Caco-2 (cell line): ENCODE data around the gene THAP6. TPM values are rescaled to one million over a fixed set of nuclear protein-coding genes. Genes with fewer than 3 reads are reported as not detected.
"Not testable (repeated sequence)": the region's sequence is repeated elsewhere in the genome, so short reads cannot be mapped to it uniquely, and the experiment has no call there.

ENCODE experiments used
- BruUV-seq: library from RNA; stranded (reverse); fragments of 400-500 nt; replicated peaks from 2 replicates; lab custom pipeline; 2021; lab: Mats Ljungman, UMichigan
- CTCF ChIA-PET: fragments of 300-600 bp; sonication (Branson Sonifier 250); formaldehyde crosslinking; loops from one replicate; lab custom pipeline; 2022; ENCODE audit warnings: antibody characterized with exemption; lab: Charles Lee
- POLR2A ChIA-PET: fragments of 300-600 bp; sonication (Branson Sonifier 250); formaldehyde crosslinking; loops from one replicate; lab custom pipeline; 2022; ENCODE audit warnings: antibody characterized with exemption; lab: Charles Lee
- DNase-seq, 2 experiments: peaks; one replicate each; pipeline versions ENCODE4 v3.0.0 to v3.0.0-alpha.2; 2020 to 2022
- H3K27me3 ChIP-seq: replicated peaks from 2 replicates; pipeline ENCODE4 v1.6.0; 2011; ENCODE audit warnings: low read length; ENCODE audit not compliant: control insufficient read depth, insufficient read depth
- H3K36me3 ChIP-seq: 2 replicates; pipeline ENCODE4 v1.5.1; 2011; ENCODE audit warnings: low read length; ENCODE audit not compliant: control insufficient read depth, insufficient read depth
- H3K4me1 ChIP-seq: fragments of 250-450 bp; sonication (Bioruptor Pico); 2 replicates; pipeline ENCODE4 v1.5.1; 2020; ENCODE audit warnings: mild to moderate bottlenecking
- H3K4me3 ChIP-seq: 2 replicates; pipeline ENCODE4 v1.5.1; 2011; ENCODE audit warnings: low read depth, mild to moderate bottlenecking, control low read depth, low read length
- H3K9me3 ChIP-seq: fragments of 250-450 bp; sonication (Bioruptor Pico); 2 replicates; pipeline ENCODE4 v1.5.1; 2020; ENCODE audit warnings: mild to moderate bottlenecking, moderate library complexity
- H3K27ac Mint-ChIP-seq: one replicate; pipeline ENCODE4 v1.8.0; 2022; ENCODE audit warnings: mixed read lengths; ENCODE audit not compliant: unreplicated experiment
- H3K27me3 Mint-ChIP-seq: one replicate; pipeline ENCODE4 v1.8.0; 2022; ENCODE audit warnings: mixed read lengths; ENCODE audit not compliant: insufficient read depth, unreplicated experiment
- H3K36me3 Mint-ChIP-seq: one replicate; pipeline ENCODE4 v1.8.0; 2022; ENCODE audit warnings: mild to moderate bottlenecking, mixed read lengths; ENCODE audit not compliant: insufficient read depth, unreplicated experiment
- H3K4me1 Mint-ChIP-seq: one replicate; pipeline ENCODE4 v1.8.0; 2022; ENCODE audit warnings: low read depth, mixed read lengths; ENCODE audit not compliant: unreplicated experiment
- H3K4me3 Mint-ChIP-seq: one replicate; pipeline ENCODE4 v1.8.0; 2022; ENCODE audit warnings: mild to moderate bottlenecking, moderate library complexity, mixed read lengths; ENCODE audit not compliant: unreplicated experiment
- H3K9me3 Mint-ChIP-seq: one replicate; pipeline ENCODE4 v1.8.0; 2022; ENCODE audit warnings: mixed read lengths; ENCODE audit not compliant: unreplicated experiment
- CTCF ChIP-seq, 2 experiments: fragments of 200-600 bp in 1 of 2; IDR thresholded peaks; 1 replicate in 1 of 2; 2 replicates in 1 of 2; pipeline versions ENCODE4 v1.5.1 to v1.8.0; 2011 to 2022; ENCODE audit warnings: antibody characterized with exemption in 1 of 2, control low read depth in 1 of 2, inconsistent platforms in 1 of 2, low read depth in 1 of 2, low read length in 1 of 2, mild to moderate bottlenecking in 1 of 2, moderate library complexity in 1 of 2; ENCODE audit not compliant: insufficient read depth in 1 of 2, severe bottlenecking in 1 of 2, unreplicated experiment in 1 of 2
- intact Hi-C: fragments of 100-400 bp; cut with micrococcal nuclease; formaldehyde crosslinking; loops from one replicate; pipeline ENCODE4 v1.10.0; 2022; ENCODE audit not compliant: unreplicated experiment
- total RNA-seq: library from RNA; stranded (reverse); gene quantifications from 2 replicates; pipeline ENCODE4 v1.2.3, GENCODE V29; 2022

The THAP6 gene
- total RNA-seq, 1 experiment from 2014 or later: 11.8 TPM

- H3K27ac Mint-ChIP-seq: no peak overlapping the region
- no peaks in the 10 kb centered on the region for H3K9me3 ChIP-seq
Measured at GRCh38 chr4:75542824-75543223, 28.6 kb downstream of the THAP6 start.

GRCh38 chr4:75544220-75544619 is 29.9 kb downstream of the THAP6 start:
- not testable (repeated sequence) for H3K4me1 ChIP-seq

More at GRCh38 chr4:75542824-75543223, 28.6 kb downstream of the THAP6 start:
- no peaks in the 10 kb centered on the region for H3K27me3 Mint-ChIP-seq
- DNase-seq: no peak
- H3K4me3 ChIP-seq: no peak overlapping the region
- CTCF ChIA-PET: no interaction called here
- TF ChIP-seq CTCF (IDR thresholded peaks at IDR 0.05; ENCODE audit: insufficient read depth in 1 of 2, low read depth in 1 of 2, low read length in 1 of 2, severe bottlenecking in 1 of 2, unreplicated experiment in 1 of 2): no peak
- POLR2A ChIA-PET: no interaction called here
- H3K27me3 ChIP-seq: no peaks in the 10 kb centered on the region
- H3K36me3 Mint-ChIP-seq: no peaks in the 10 kb centered on the region
- no TSS peak for BruUV-seq
- no peaks in the 10 kb centered on the region for H3K36me3 ChIP-seq
- H3K9me3 Mint-ChIP-seq: no peaks in the 10 kb centered on the region
- H3K4me3 Mint-ChIP-seq: no peak overlapping the region
- intact Hi-C loops: no loop called here
- H3K4me1 Mint-ChIP-seq: peaks cover 5% of the 10 kb centered on the region
- no peaks in the 10 kb centered on the region for H3K4me1 ChIP-seq

GRCh38 chr4:75544870-75545269 is 30.6 kb downstream of the THAP6 start:
- no peak overlapping the region for H3K27ac Mint-ChIP-seq

More at GRCh38 chr4:75544220-75544619, 29.9 kb downstream of the THAP6 start:
- H3K36me3 Mint-ChIP-seq, POLR2A ChIA-PET, H3K9me3 Mint-ChIP-seq, H3K27me3 ChIP-seq, H3K27ac Mint-ChIP-seq, H3K4me3 Mint-ChIP-seq, H3K4me3 ChIP-seq, BruUV-seq, CTCF ChIA-PET, H3K27me3 Mint-ChIP-seq, H3K36me3 ChIP-seq, intact Hi-C loops, DNase-seq, H3K9me3 ChIP-seq, H3K4me1 Mint-ChIP-seq: not testable (repeated sequence)

More at GRCh38 chr4:75544870-75545269, 30.6 kb downstream of the THAP6 start:
- ChIA-PET CTCF (no interaction called here), POLR2A (no interaction called here)
- H3K9me3 Mint-ChIP-seq: no peaks in the 10 kb centered on the region
- no peak overlapping the region for H3K4me3 Mint-ChIP-seq
- H3K27me3 Mint-ChIP-seq: no peaks in the 10 kb centered on the region
- no peak for TF ChIP-seq CTCF (IDR thresholded peaks at IDR 0.05; ENCODE audit: insufficient read depth in 1 of 2, low read depth in 1 of 2, low read length in 1 of 2, severe bottlenecking in 1 of 2, unreplicated experiment in 1 of 2)
- no peaks in the 10 kb centered on the region for H3K4me1 ChIP-seq
- H3K9me3 ChIP-seq: no peaks in the 10 kb centered on the region
- H3K4me1 Mint-ChIP-seq: peaks cover 5% of the 10 kb centered on the region
- H3K4me3 ChIP-seq: no peak overlapping the region
- intact Hi-C loops: no loop called here
- BruUV-seq: no TSS peak
- no peaks in the 10 kb centered on the region for H3K27me3 ChIP-seq
- no peaks in the 10 kb centered on the region for H3K36me3 Mint-ChIP-seq
- DNase-seq: no peak
- H3K36me3 ChIP-seq: no peaks in the 10 kb centered on the region
